Measurements from ENCODE around the gene TMEM217. TPM values are rescaled to one million over a fixed set of nuclear protein-coding genes. Genes with fewer than 3 reads are reported as not detected.

Gene TMEM217
- total RNA-seq, 2 donors from 2014 or later: 0.41 to 6.2 TPM

DNA sequence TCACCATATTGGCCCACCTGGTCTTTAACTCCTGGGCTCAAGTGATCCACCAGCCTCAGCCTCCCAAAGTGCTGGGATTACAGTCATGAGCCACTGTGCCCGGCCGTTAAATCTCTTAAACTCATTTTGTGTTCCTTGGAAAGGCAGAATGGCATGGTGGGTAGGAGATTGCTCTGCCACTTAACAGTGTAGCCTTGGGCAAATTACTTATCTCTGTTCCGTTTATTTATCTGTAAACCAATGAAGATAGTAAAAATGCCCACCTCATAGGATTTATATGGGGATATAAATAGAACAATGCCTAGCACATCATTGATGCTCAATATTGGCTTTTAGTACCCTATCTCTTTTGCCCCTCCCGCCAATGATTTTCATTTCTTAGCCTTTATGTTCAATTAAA, 95.2 kb downstream of the TMEM217 start:
- no peak overlapping the region for H3K27ac ChIP-seq
- H3K9me3 ChIP-seq: no peaks in the 10 kb centered on the region
- no peaks in the 10 kb centered on the region for H3K36me3 ChIP-seq
- H3K4me1 ChIP-seq (ENCODE audit: control insufficient read depth in 1 of 2, low read depth in 2 of 2): peaks cover 8 to 16% of the 10 kb centered on the region in 2 donors
- TF ChIP-seq, protein P1, sequence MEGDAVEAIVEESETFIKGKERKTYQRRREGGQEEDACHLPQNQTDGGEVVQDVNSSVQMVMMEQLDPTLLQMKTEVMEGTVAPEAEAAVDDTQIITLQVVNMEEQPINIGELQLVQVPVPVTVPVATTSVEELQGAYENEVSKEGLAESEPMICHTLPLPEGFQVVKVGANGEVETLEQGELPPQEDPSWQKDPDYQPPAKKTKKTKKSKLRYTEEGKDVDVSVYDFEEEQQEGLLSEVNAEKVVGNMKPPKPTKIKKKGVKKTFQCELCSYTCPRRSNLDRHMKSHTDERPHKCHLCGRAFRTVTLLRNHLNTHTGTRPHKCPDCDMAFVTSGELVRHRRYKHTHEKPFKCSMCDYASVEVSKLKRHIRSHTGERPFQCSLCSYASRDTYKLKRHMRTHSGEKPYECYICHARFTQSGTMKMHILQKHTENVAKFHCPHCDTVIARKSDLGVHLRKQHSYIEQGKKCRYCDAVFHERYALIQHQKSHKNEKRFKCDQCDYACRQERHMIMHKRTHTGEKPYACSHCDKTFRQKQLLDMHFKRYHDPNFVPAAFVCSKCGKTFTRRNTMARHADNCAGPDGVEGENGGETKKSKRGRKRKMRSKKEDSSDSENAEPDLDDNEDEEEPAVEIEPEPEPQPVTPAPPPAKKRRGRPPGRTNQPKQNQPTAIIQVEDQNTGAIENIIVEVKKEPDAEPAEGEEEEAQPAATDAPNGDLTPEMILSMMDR (IDR thresholded peaks at IDR 0.05): no peak
- H3K27me3 ChIP-seq (replicated peaks; ENCODE audit: insufficient read depth): no peaks in the 10 kb centered on the region
- ATAC-seq (ENCODE audit: insufficient number of reproducible peaks, low FRiP score, low read depth) (no peak), DNase-seq (ENCODE audit: low spot score) (no peak)
- no peak overlapping the region for H3K4me3 ChIP-seq

Other genes with a start within 250 kb of the TMEM217 start
- 10 to 100 TPM; 28.8 to 53.6 TPM for gene PIM1, start 88.0 kb downstream of the TMEM217 start, total RNA-seq
- 10 to 100 TPM in 1 of 2 donors, 1 to 10 TPM in 1; 7.7 to 11.6 TPM for gene TBC1D22B, start 372 bp downstream of the TMEM217 start, total RNA-seq
- 10 to 100 TPM; 10.0 to 16.6 TPM for gene RNF8, start 95.8 kb upstream of the TMEM217 start, total RNA-seq
- 10 to 100 TPM; 26.1 to 34.7 TPM for gene CMTR1, start 175.1 kb upstream of the TMEM217 start, total RNA-seq
- 10 to 100 TPM; 14.4 to 20.8 TPM for gene CCDC167, start 241.7 kb upstream of the TMEM217 start, total RNA-seq

Measured in thoracic aorta (tissue), 2 donors.